A549 (cell line): ENCODE results near the gene LRRC3.

ENCODE experiments used
- CEBPB ChIP-seq, 2 experiments: fragments of >200 bp in 1 of 2; sonication (Bioruptor Twin) in 1 of 2; formaldehyde crosslinking in 1 of 2; IDR thresholded peaks; 2 replicates each; pipeline ENCODE4 v1.6.1; 2012 to 2016
- EP300 ChIP-seq, 2 experiments: fragments of >200 bp; sonication (Bioruptor Twin); formaldehyde crosslinking; IDR thresholded peaks; 2 replicates in 1 of 2; 3 replicates in 1 of 2; pipeline ENCODE4 v1.6.1; 2016 to 2017
- HDAC2 ChIP-seq: fragments of 200-600 bp; sonication (generic); IDR thresholded peaks from 2 replicates; pipeline ENCODE4 v1.6.1; 2016
- KDM1A ChIP-seq: fragments of 200-600 bp; sonication (generic); IDR thresholded peaks from 2 replicates; pipeline ENCODE4 v1.6.1; 2016; ENCODE audit warnings: low read depth, mild to moderate bottlenecking
- MAZ ChIP-seq: fragments of 150-350 bp; IDR thresholded peaks from 2 replicates; pipeline ENCODE4 v1.6.1; 2014; ENCODE audit warnings: antibody characterized with exemption, low read depth, low read length, borderline replicate concordance
- POLR2A ChIP-seq: IDR thresholded peaks from 2 replicates; pipeline ENCODE4 v1.6.1; 2012; ENCODE audit warnings: mild to moderate bottlenecking, low read length
- RAD21 ChIP-seq, 2 experiments: fragments of >200 bp in 1 of 2; sonication (Bioruptor Twin) in 1 of 2; formaldehyde crosslinking in 1 of 2; IDR thresholded peaks in 1 of 2; conservative IDR thresholded peaks in 1 of 2; 2 replicates in 1 of 2; 3 replicates in 1 of 2; pipeline ENCODE4 v1.6.1; 2012 to 2018; ENCODE audit warnings: inconsistent platforms in 1 of 2
- SREBF2 ChIP-seq: fragments of 450-650 bp; IDR thresholded peaks from 2 replicates; pipeline ENCODE4 v1.6.1; 2014; ENCODE audit warnings: mild to moderate bottlenecking, moderate library complexity
- TP53 ChIP-seq: fragments of 250-450 bp; sonication (Bioruptor Pico); IDR thresholded peaks from 2 replicates; pipeline ENCODE4 v1.5.0; 2021; ENCODE audit warnings: mild to moderate bottlenecking, moderate library complexity
- ZFP36 ChIP-seq: fragments of 450-650 bp; IDR thresholded peaks from 2 replicates; pipeline ENCODE4 v1.6.1; 2014; ENCODE audit warnings: borderline replicate concordance; ENCODE audit not compliant: partially characterized antibody
- TF ChIP-seq, protein P1 (sequence below): fragments of >200 bp; sonication (Bioruptor Twin); formaldehyde crosslinking; IDR thresholded peaks from 3 replicates; pipeline ENCODE4 v1.5.1; 2016
- TF ChIP-seq, protein P2 (sequence below): fragments of 450-650 bp; IDR thresholded peaks from 2 replicates; pipeline ENCODE4 v1.6.1; 2014; ENCODE audit warnings: antibody characterized with exemption

DNA sequence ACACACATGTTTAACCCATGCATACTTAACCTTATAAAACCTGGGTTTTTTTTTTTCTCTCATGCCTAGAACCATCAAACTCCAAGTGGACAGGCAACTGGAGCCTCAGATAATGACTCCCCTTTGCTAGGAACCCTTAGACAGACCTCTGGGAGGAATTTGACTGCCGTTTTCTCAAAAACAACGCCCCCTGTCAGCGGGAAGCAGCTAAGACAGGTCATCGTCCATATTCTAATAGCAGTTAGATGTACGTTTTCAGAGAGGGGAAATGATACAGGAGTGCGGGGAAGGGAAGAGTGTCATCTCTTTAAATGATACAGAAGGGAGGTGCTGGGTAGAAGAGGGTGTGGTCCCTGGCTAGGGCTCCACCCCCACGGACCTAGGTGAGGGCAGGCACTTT is 34.7 kb downstream of the LRRC3 start:
- TF ChIP-seq, protein P1, sequence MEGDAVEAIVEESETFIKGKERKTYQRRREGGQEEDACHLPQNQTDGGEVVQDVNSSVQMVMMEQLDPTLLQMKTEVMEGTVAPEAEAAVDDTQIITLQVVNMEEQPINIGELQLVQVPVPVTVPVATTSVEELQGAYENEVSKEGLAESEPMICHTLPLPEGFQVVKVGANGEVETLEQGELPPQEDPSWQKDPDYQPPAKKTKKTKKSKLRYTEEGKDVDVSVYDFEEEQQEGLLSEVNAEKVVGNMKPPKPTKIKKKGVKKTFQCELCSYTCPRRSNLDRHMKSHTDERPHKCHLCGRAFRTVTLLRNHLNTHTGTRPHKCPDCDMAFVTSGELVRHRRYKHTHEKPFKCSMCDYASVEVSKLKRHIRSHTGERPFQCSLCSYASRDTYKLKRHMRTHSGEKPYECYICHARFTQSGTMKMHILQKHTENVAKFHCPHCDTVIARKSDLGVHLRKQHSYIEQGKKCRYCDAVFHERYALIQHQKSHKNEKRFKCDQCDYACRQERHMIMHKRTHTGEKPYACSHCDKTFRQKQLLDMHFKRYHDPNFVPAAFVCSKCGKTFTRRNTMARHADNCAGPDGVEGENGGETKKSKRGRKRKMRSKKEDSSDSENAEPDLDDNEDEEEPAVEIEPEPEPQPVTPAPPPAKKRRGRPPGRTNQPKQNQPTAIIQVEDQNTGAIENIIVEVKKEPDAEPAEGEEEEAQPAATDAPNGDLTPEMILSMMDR: no peak
- TF ChIP-seq EP300 (IDR thresholded peaks at IDR 0.05): no peak
- no peak for TF ChIP-seq HDAC2
- no peak for TF ChIP-seq KDM1A
- TF ChIP-seq MAZ: no peak
- no peak for TF ChIP-seq ZFP36
- no peak for TF ChIP-seq TP53 (CRISPR knock-in tag)
- TF ChIP-seq RAD21 (conservative IDR thresholded peaks at IDR 0.05 in 1 of 2, IDR thresholded peaks at IDR 0.05 in 1 of 2): no peak
- no peak for TF ChIP-seq SREBF2
- no peak for TF ChIP-seq POLR2A
- TF ChIP-seq, protein P2, sequence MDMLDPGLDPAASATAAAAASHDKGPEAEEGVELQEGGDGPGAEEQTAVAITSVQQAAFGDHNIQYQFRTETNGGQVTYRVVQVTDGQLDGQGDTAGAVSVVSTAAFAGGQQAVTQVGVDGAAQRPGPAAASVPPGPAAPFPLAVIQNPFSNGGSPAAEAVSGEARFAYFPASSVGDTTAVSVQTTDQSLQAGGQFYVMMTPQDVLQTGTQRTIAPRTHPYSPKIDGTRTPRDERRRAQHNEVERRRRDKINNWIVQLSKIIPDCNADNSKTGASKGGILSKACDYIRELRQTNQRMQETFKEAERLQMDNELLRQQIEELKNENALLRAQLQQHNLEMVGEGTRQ: no peak
- no peak for TF ChIP-seq CEBPB (IDR thresholded peaks at IDR 0.05)
